ENCODE results near the gene SFTPD. TPM values are rescaled to one million over a fixed set of nuclear protein-coding genes. Genes with fewer than 3 reads are reported as not detected.

The SFTPD gene
- total RNA-seq, 1 experiment from 2014 or later, result 0.24 TPM

- Histone ChIP-seq H3K23me2 (ENCODE audit: insufficient read length, low read depth, low read length, poor library complexity, severe bottlenecking) (no peaks in the 10 kb centered on the region), H4K20me1 (ENCODE audit: control insufficient read depth, insufficient read depth, insufficient read length) (no peaks in the 10 kb centered on the region), H3K4ac (ENCODE audit: low read depth, low read length) (no peak overlapping the region), H4K91ac (ENCODE audit: insufficient read length, low read depth, low read length) (no peak overlapping the region), H3K23ac (ENCODE audit: insufficient read length, low read depth, low read length) (no peak overlapping the region), H2AFZ (ENCODE audit: low read length) (no peak overlapping the region), H3K4me2 (ENCODE audit: insufficient read depth, insufficient read length, low read length) (no peak overlapping the region), H3K79me1 (ENCODE audit: insufficient read depth, low read depth, low read length, poor library complexity, severe bottlenecking) (no peaks in the 10 kb centered on the region), H3K9me3 (ENCODE audit: control insufficient read depth, low read depth, low read length) (no peaks in the 10 kb centered on the region), H2BK15ac (ENCODE audit: low read depth, low read length) (no peak overlapping the region), H3T11ph (ENCODE audit: low read length) (no peak overlapping the region), H3K9ac (ENCODE audit: extremely low read depth, insufficient read length, low read length) (no peak overlapping the region), H4K8ac (replicated peaks; ENCODE audit: insufficient read length, low read depth, low read length) (no peak overlapping the region), H2BK120ac (ENCODE audit: low read depth, low read length, poor library complexity, severe bottlenecking) (no peak overlapping the region), H3K56ac (ENCODE audit: insufficient read length, low read depth, low read length) (no peak overlapping the region), H3K4me1 (ENCODE audit: insufficient read depth, low read length) (no peaks in the 10 kb centered on the region), H2BK5ac (ENCODE audit: insufficient read length, low read length) (no peak overlapping the region), H2AK5ac (ENCODE audit: insufficient read length, low read length) (no peak overlapping the region), H3K27me3 (ENCODE audit: insufficient read depth, low read length) (no peaks in the 10 kb centered on the region), H3K18ac (ENCODE audit: insufficient read length, low read depth, low read length) (no peak overlapping the region), H3K79me2 (ENCODE audit: insufficient read depth, low read length) (no peaks in the 10 kb centered on the region), H3K27ac (ENCODE audit: insufficient read length, low read depth, low read length) (no peak overlapping the region), H3K14ac (ENCODE audit: insufficient read depth, low read length) (no peak overlapping the region), H2BK12ac (ENCODE audit: insufficient read length, low read depth, low read length) (no peak overlapping the region), H4K5ac (ENCODE audit: insufficient read length, low read depth, low read length) (no peak overlapping the region), H2BK20ac (ENCODE audit: low read depth, low read length, poor library complexity, severe bottlenecking) (no peak overlapping the region)
- H3K4me1 Mint-ChIP-seq, result peaks cover 3 to 4% of the 10 kb centered on the region in 2 experiments; a peak in 3 of 4 replicates
- no peaks in the 10 kb centered on the region; a peak in 1 of 5 replicates for H3K9me3 Mint-ChIP-seq
- no peak for DNase-seq
- H3K27me3 Mint-ChIP-seq (ENCODE audit: low read depth), result peaks cover 19% of the 10 kb centered on the region
- no peaks in the 10 kb centered on the region for H3K36me3 Mint-ChIP-seq (ENCODE audit: insufficient read depth in 1 of 3, low read depth in 3 of 3)
- no peak for TF ChIP-seq CTCF (conservative IDR thresholded peaks at IDR 0.05)
- WGBS (ENCODE audit: extremely low coverage, insufficient read length, low lambda C conversion rate), result no CpG with 5 or more reads among the region's 11 CpGs
- H3K4me3 Mint-ChIP-seq, result no peak overlapping the region
- no peak overlapping the region for H3K27ac Mint-ChIP-seq
These were observed 7.2 kb downstream of the SFTPD start for GRCh38 chr10:79941585-79942210.
